Measurements from ENCODE around the gene STK38L. TPM values are rescaled to one million over a fixed set of nuclear protein-coding genes. Genes with fewer than 3 reads are reported as not detected.

The STK38L gene
- total and polyA plus RNA-seq, 3 donors from 2014 or later: 19.3 to 43.1 (median 41.5) TPM

DNA sequence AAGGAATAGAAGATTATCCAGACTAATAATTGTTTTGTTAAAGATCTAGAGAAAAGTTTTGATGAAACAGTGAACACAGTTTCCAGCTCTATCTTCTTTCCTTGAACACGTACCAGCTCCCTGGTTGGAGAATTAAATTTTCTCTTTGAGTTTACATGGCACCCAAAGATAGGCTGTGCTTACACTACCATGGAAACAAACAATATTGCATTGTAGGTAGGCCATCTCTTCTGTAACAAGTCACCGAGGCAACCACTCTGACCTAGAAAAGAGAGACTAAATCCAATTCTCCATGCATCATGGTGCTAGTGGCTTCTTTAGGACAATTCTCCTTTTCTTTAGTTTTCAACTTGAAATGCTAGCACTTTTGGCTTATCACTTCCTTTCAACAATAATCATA is 98.5 kb downstream of the STK38L start:
- intact Hi-C loops (cut with DNase I; ENCODE audit: low total_unique reads): no loop called here
- H3K9me3 ChIP-seq: no peaks in the 10 kb centered on the region
- TF ChIP-seq, protein P1, sequence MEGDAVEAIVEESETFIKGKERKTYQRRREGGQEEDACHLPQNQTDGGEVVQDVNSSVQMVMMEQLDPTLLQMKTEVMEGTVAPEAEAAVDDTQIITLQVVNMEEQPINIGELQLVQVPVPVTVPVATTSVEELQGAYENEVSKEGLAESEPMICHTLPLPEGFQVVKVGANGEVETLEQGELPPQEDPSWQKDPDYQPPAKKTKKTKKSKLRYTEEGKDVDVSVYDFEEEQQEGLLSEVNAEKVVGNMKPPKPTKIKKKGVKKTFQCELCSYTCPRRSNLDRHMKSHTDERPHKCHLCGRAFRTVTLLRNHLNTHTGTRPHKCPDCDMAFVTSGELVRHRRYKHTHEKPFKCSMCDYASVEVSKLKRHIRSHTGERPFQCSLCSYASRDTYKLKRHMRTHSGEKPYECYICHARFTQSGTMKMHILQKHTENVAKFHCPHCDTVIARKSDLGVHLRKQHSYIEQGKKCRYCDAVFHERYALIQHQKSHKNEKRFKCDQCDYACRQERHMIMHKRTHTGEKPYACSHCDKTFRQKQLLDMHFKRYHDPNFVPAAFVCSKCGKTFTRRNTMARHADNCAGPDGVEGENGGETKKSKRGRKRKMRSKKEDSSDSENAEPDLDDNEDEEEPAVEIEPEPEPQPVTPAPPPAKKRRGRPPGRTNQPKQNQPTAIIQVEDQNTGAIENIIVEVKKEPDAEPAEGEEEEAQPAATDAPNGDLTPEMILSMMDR (IDR thresholded peaks at IDR 0.05): no peak
- TF ChIP-seq POLR2A (IDR thresholded peaks at IDR 0.05): no peak
- H3K36me3 ChIP-seq (ENCODE audit: low read depth, missing control alignments): no peaks in the 10 kb centered on the region
- DNase-seq: no peak
- WGBS, 2 donors: 89 to 91% methylated on average over 2 of the region's 2 CpGs
- H3K27ac ChIP-seq: no peak overlapping the region
- H3K4me3 ChIP-seq: no peak overlapping the region
- no peaks in the 10 kb centered on the region for H3K27me3 ChIP-seq
- H3K4me1 ChIP-seq: no peaks in the 10 kb centered on the region

DNA sequence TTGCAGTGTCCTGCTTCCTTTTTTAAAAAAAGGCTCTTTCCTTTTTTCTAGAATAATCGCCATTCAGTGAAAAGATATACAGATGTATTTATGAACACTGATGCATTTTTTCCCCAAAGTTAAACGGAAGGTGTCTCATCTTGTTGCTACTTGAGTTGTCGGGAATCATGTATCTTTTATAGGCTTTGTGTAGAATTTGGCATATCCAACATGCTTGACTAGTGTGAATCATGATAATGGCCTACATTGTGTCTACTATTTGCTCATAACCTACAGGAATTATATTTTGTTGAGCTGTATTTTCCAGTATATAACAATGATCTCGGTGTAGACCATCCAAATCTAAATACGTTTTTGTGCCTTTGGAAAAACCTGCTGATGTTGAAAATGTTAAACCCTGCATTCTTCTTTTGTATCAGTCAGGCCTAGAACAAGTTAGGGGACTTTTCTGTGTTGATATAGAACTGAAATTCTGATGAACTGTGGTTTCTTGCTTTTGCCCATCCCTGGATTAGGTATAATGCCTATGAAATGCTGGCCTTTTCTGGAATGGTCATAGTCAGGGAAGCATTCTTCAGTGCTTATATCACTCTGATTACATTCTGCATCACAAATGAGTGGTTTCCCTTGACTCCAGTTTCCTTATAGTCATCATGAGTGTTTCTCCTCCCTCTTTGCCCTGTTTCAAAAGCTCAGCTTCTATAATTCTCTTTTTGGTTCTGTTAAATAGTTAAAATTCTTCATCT is 99.3 kb downstream of the STK38L start:
- no peak overlapping the region for H3K27ac ChIP-seq

DNA sequence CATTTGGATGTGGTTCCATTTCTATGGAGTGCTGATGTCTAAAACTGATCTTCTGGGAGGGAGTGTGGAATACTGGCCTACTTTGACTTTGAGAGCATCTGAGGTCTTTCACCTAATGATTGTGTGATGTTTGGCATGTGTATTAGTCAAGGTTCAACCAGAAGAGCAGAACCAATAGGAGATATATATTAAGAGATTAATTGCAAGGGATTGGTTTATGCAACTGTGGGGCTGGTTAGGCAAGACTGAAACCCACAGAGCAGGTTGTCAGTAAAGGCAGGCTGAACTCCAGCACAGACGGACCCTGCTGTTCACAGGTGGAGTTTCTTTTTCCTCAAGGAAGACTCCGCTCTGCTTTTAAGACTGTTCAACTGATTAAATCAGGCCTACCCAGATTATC is 100.2 kb downstream of the STK38L start:
- DNase-seq: no peak
- Histone ChIP-seq H3K9me3 (no peaks in the 10 kb centered on the region), H3K27ac (no peak overlapping the region), H3K36me3 (ENCODE audit: low read depth, missing control alignments) (no peaks in the 10 kb centered on the region), H3K4me3 (no peak overlapping the region), H3K4me1 (no peaks in the 10 kb centered on the region), H3K27me3 (no peaks in the 10 kb centered on the region)
- no peak for TF ChIP-seq POLR2A (IDR thresholded peaks at IDR 0.05)
- TF ChIP-seq, protein P1 (IDR thresholded peaks at IDR 0.05): no peak
- 76 to 94% methylated on average over 2 of the region's 2 CpGs for WGBS, 2 donors
- intact Hi-C loops (cut with DNase I; ENCODE audit: low total_unique reads): no loop called here

More for the DNA sequence above, 99.3 kb downstream of the STK38L start:
- TF ChIP-seq, protein P1 (IDR thresholded peaks at IDR 0.05): no peak
- no peak for TF ChIP-seq POLR2A (IDR thresholded peaks at IDR 0.05)
- Histone ChIP-seq H3K9me3 (no peaks in the 10 kb centered on the region), H3K27me3 (no peaks in the 10 kb centered on the region), H3K36me3 (ENCODE audit: low read depth, missing control alignments) (no peaks in the 10 kb centered on the region), H3K4me3 (no peak overlapping the region), H3K4me1 (no peaks in the 10 kb centered on the region)
- intact Hi-C loops (cut with DNase I; ENCODE audit: low total_unique reads): no loop called here
- 88 to 93% methylated on average over 5 of the region's 5 CpGs for WGBS, 2 donors
- no peak for DNase-seq

DNA sequence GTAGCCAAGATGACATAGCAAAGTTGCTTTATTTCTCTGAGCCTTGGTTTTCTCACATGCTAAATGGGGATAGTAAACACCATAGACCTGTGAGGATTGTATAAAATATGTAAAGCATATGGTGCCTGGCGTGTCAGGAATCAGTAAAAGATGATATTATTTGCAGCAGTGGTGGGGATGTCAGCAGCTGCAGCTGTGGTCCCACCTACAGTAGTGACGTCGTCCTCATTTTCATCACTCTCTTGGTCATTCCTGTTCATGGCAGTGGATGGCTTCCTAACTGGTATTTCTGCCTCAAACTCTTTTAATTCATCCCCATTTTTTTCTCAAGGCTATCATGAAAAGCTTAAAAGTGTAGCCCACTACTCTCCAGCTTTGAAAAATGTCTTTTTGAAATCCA is 100.7 kb downstream of the STK38L start:
- DNase-seq: no peak
- Histone ChIP-seq H3K36me3 (ENCODE audit: low read depth, missing control alignments) (no peaks in the 10 kb centered on the region), H3K9me3 (no peaks in the 10 kb centered on the region), H3K27me3 (no peaks in the 10 kb centered on the region), H3K27ac (no peak overlapping the region), H3K4me3 (no peak overlapping the region), H3K4me1 (no peaks in the 10 kb centered on the region)
- no peak for TF ChIP-seq POLR2A (IDR thresholded peaks at IDR 0.05)
- TF ChIP-seq, protein P1 (IDR thresholded peaks at IDR 0.05): no peak
- intact Hi-C loops (cut with DNase I; ENCODE audit: low total_unique reads): no loop called here
- 58 to 83% methylated on average over 3 of the region's 3 CpGs for WGBS, 2 donors

DNA sequence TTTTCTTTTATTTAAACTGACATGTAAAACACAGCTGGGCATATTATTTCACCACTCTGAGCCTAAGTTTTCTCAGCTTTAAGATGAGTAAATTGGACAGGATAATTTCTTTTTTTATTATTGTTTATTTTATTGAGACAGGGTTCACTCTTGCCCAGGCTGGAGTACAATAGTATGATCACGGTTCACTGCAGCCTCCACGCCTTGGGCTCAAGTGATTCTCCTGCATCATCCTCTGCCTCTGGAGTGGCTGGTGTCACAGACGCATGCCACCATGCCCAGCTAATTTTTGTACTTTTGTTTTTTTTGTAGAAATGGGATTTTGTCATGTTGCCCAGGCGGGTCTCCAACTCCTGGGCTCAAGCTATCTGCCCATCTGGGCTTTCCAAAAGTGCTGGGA is 101.3 kb downstream of the STK38L start:
- intact Hi-C loops (cut with DNase I; ENCODE audit: low total_unique reads): no loop called here

More for the DNA sequence above, 101.3 kb downstream of the STK38L start:
- Histone ChIP-seq H3K4me3 (no peak overlapping the region), H3K9me3 (no peaks in the 10 kb centered on the region), H3K4me1 (no peaks in the 10 kb centered on the region), H3K27ac (no peak overlapping the region), H3K27me3 (no peaks in the 10 kb centered on the region), H3K36me3 (ENCODE audit: low read depth, missing control alignments) (no peaks in the 10 kb centered on the region)
- 86 to 92% methylated on average over 4 of the region's 4 CpGs for WGBS, 2 donors
- TF ChIP-seq POLR2A (IDR thresholded peaks at IDR 0.05): no peak
- TF ChIP-seq, protein P1 (IDR thresholded peaks at IDR 0.05): no peak
- no peak for DNase-seq

Measured in testis (tissue), 3 donors.